PC-3 (cell line): ENCODE data around the gene NOC4L. TPM values are rescaled to one million over a fixed set of nuclear protein-coding genes. Genes with fewer than 3 reads are reported as not detected.
"Not testable (repeated sequence)": the region's sequence is repeated elsewhere in the genome, so short reads cannot be mapped to it uniquely, and the experiment has no call there.

Experiments used
- ATAC-seq: fragments of 200-7000 bp; cut with Tn5 transposase; 2 replicates; pipeline ENCODE4 v1.9.1; 2020; ENCODE audit warnings: mild to moderate bottlenecking, moderate library complexity
- BruUV-seq: library from RNA; stranded (reverse); fragments of 400-500 nt; replicated peaks from 2 replicates; lab custom pipeline; 2021; lab: Mats Ljungman, UMichigan
- CTCF ChIA-PET: fragments of 300-600 bp; sonication (Branson Sonifier 250); formaldehyde crosslinking; loops from one replicate; lab custom pipeline; 2022; ENCODE audit warnings: antibody characterized with exemption; lab: Charles Lee
- POLR2A ChIA-PET: fragments of 300-600 bp; sonication (Branson Sonifier 250); formaldehyde crosslinking; loops from one replicate; lab custom pipeline; 2022; ENCODE audit warnings: antibody characterized with exemption; ENCODE audit not compliant: unreplicated experiment; lab: Charles Lee
- DNase-seq: peaks from one replicate; pipeline ENCODE4 v3.0.0-alpha.2; 2015
- H2AFZ ChIP-seq: fragments of 300-600 bp; sonication (generic); 2 replicates; pipeline ENCODE4 v1.6.0; 2016; ENCODE audit warnings: antibody characterized with exemption, low read length
- H3F3A ChIP-seq: fragments of 300-600 bp; sonication (generic); one replicate; pipeline ENCODE4 v1.6.0; 2017; ENCODE audit warnings: antibody characterized with exemption, low read length, control low read depth, mild to moderate bottlenecking; ENCODE audit not compliant: unreplicated experiment
- H3K27ac ChIP-seq: fragments of 300-600 bp; sonication (generic); 2 replicates; pipeline ENCODE4 v1.5.1; 2016; ENCODE audit warnings: mild to moderate bottlenecking, low read length
- H3K27me3 ChIP-seq: fragments of 300-600 bp; sonication (generic); 2 replicates; pipeline ENCODE4 v1.6.1; 2016; ENCODE audit warnings: low read length, mixed read lengths
- H3K36me3 ChIP-seq: fragments of 300-600 bp; sonication (generic); 2 replicates; pipeline ENCODE4 v1.6.1; 2016; ENCODE audit warnings: low read depth, mixed run types, low read length, mixed read lengths
- H3K4me1 ChIP-seq: fragments of 300-600 bp; sonication (generic); 2 replicates; pipeline ENCODE4 v1.5.1; 2016; ENCODE audit warnings: low read length; ENCODE audit not compliant: insufficient read depth
- H3K4me2 ChIP-seq: fragments of 300-600 bp; sonication (generic); 2 replicates; pipeline ENCODE4 v1.6.0; 2016; ENCODE audit warnings: low read length
- H3K4me3 ChIP-seq: fragments of 300-600 bp; sonication (generic); 2 replicates; pipeline ENCODE4 v1.5.1; 2016; ENCODE audit warnings: mild to moderate bottlenecking, low read length, mixed read lengths
- H3K79me2 ChIP-seq: fragments of 300-600 bp; sonication (generic); 2 replicates; pipeline ENCODE4 v1.6.1; 2017; ENCODE audit warnings: low read length, mixed read lengths
- H3K9ac ChIP-seq: fragments of 300-600 bp; sonication (generic); 2 replicates; pipeline ENCODE4 v1.6.0; 2016; ENCODE audit warnings: mild to moderate bottlenecking, low read length
- H3K9me2 ChIP-seq: fragments of 300-600 bp; sonication (generic); replicated peaks from 2 replicates; pipeline ENCODE4 v1.6.1; 2016; ENCODE audit warnings: mixed run types, low read length, mixed read lengths
- H3K9me3 ChIP-seq: fragments of 300-600 bp; sonication (generic); 2 replicates; pipeline ENCODE4 v1.6.1; 2016; ENCODE audit warnings: low read length, mixed read lengths
- H4K20me1 ChIP-seq: fragments of 300-600 bp; sonication (generic); 2 replicates; pipeline ENCODE4 v1.6.1; 2016; ENCODE audit warnings: low read length, mixed read lengths
- CTCF ChIP-seq: fragments of 300-600 bp; sonication (generic); conservative IDR thresholded peaks from 2 replicates; pipeline ENCODE4 v1.5.1; 2017; ENCODE audit warnings: antibody characterized with exemption, low read depth, mild to moderate bottlenecking, low read length
- EZH2 ChIP-seq: fragments of 300-600 bp; sonication (generic); IDR thresholded peaks from one replicate; pipeline ENCODE4 v1.6.1; 2017; ENCODE audit warnings: antibody characterized with exemption, mild to moderate bottlenecking, low read length; ENCODE audit not compliant: unreplicated experiment
- EZH2phosphoT487 ChIP-seq: fragments of 300-600 bp; sonication (generic); IDR thresholded peaks from 2 replicates; pipeline ENCODE4 v1.6.1; 2018; ENCODE audit warnings: mild to moderate bottlenecking, antibody characterized with exemption, low read length, borderline replicate concordance
- intact Hi-C: fragments of 100-400 bp; cut with micrococcal nuclease; formaldehyde crosslinking; loops from 2 replicates; pipeline ENCODE4 v1.9.0; 2023
- total RNA-seq: library from RNA; depleted of rRNA; stranded (reverse); fragments of >200 nt; gene quantifications from 2 replicates; pipeline ENCODE4 v1.2.3, GENCODE V29; 2014

The NOC4L gene
- total RNA-seq, 1 experiment from 2014 or later, result 44.4 TPM

DNA sequence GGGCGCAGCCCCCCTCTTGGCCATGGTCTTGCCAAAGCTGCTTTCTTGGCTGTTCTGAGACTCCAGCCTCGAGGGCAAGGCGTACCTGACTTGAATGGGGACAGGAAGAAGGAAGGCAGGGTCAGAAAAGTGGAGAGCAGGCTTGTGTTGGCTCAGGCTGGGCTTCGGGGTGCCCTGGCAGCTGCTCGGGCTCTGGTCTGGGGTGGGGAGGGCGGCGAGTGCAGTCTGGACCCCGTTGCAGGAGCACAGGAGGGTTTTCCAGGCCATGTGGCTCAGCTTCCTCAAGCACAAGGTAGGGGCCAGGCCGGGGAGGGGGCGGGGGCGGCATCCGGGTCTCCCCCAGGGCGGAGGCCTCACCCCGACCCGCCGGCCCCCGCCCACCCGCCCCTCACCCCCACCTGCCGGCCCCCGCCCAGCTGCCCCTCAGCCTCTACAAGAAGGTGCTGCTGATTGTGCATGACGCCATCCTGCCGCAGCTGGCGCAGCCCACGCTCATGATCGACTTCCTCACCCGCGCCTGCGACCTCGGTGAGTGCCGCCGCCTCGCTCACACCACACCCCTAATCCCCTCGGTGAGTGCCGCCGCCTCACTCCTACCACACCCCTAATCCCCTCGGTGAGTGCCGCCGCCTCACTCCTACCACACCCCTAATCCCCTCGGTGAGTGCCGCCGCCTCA lies 4.2 kb downstream of the NOC4L start:
- Histone ChIP-seq H3F3A (no peaks in the 10 kb centered on the region), H3K9me3 (no peaks in the 10 kb centered on the region), H2AFZ (no peak overlapping the region), H3K4me1 (peaks cover 10% of the 10 kb centered on the region; the same call in 1 of the 2 replicates), H3K27ac (no peak overlapping the region), H3K36me3 (peaks cover 20% of the 10 kb centered on the region), H4K20me1 (no peaks in the 10 kb centered on the region), H3K27me3 (no peaks in the 10 kb centered on the region), H3K4me2 (no peak overlapping the region), H3K9ac (no peak overlapping the region), H3K4me3 (no peak overlapping the region), H3K9me2 (no peaks in the 10 kb centered on the region), H3K79me2 (peaks cover 44% of the 10 kb centered on the region)
- DNase-seq, result no peak
- TF ChIP-seq CTCF, result no peak
- TF ChIP-seq EZH2phosphoT487, result no peak
- no peak for TF ChIP-seq EZH2
- no peak for ATAC-seq
- intact Hi-C loops, result no loop called here
- ChIA-PET CTCF (no interaction called here), POLR2A (no interaction called here)
- no TSS peak for BruUV-seq

GRCh38 chr12:132149526-132149925 lies 5.3 kb downstream of the NOC4L start:
- intact Hi-C loops, DNase-seq, H3K9me2 ChIP-seq, H2AFZ ChIP-seq, H3K4me1 ChIP-seq, H3K27ac ChIP-seq, CTCF ChIA-PET, POLR2A ChIA-PET, H3K9me3 ChIP-seq, BruUV-seq, H3K4me2 ChIP-seq, ATAC-seq, H3K4me3 ChIP-seq, H3K9ac ChIP-seq, H4K20me1 ChIP-seq, H3K27me3 ChIP-seq, H3F3A ChIP-seq: not testable (repeated sequence)
- peaks cover 20% of the 10 kb centered on the region for H3K36me3 ChIP-seq
- peaks cover 38% of the 10 kb centered on the region for H3K79me2 ChIP-seq

DNA sequence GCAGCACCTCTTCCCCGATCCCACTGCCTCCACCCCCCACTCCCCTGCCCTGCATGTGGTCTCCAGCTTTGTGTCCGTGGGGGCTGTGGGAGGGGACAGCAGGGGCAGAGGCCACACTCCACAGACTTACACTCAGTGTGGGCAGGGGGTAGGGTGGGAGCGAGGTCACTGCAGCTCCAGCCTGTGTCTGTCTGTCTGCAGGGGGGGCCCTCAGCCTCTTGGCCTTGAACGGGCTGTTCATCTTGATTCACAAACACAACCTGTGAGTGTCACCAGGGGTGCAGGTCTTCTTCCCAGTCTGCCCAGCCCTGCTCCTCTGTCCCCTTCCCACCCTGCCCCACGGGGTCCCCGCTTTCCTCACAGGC lies 6.5 kb downstream of the NOC4L start:
- CTCF ChIA-PET, result no interaction called here
- no peaks in the 10 kb centered on the region for H3K9me2 ChIP-seq
- POLR2A ChIA-PET, result no interaction called here

More for the DNA sequence above, 6.5 kb downstream of the NOC4L start:
- Histone ChIP-seq H3K9ac (no peak overlapping the region), H3K4me2 (no peak overlapping the region), H3K27ac (no peak overlapping the region), H3K27me3 (no peaks in the 10 kb centered on the region), H3F3A (no peaks in the 10 kb centered on the region), H2AFZ (no peak overlapping the region), H3K9me3 (no peaks in the 10 kb centered on the region), H3K4me3 (no peak overlapping the region), H3K79me2 (peaks cover 26% of the 10 kb centered on the region), H3K4me1 (0 out of 2 replicates have a peak, but pooled peaks cover under 1% of the 10 kb centered on the region), H3K36me3 (peaks cover 18% of the 10 kb centered on the region), H4K20me1 (no peaks in the 10 kb centered on the region)
- BruUV-seq, result no TSS peak
- intact Hi-C loops, result no loop called here
- DNase-seq (no peak), ATAC-seq (no peak)
- no peak for TF ChIP-seq EZH2
- TF ChIP-seq EZH2phosphoT487, result no peak
- TF ChIP-seq CTCF, result no peak
